Thyroid gland (tissue), 4 donors: ENCODE data around the gene SKP1.

ENCODE experiments used
- CTCF ChIP-seq, 6 experiments: fragments of 200-600 bp in 3 of 6; fragments of 450-650 bp in 3 of 6; sonication (generic) in 3 of 6; IDR thresholded peaks; one replicate each; pipeline ENCODE4 v1.5.1; 2016 to 2019; ENCODE audit warnings: antibody characterized with exemption in 6 of 6, mild to moderate bottlenecking in 2 of 6, inconsistent platforms in 1 of 6, moderate library complexity in 1 of 6
- POLR2A ChIP-seq, 2 donors: fragments of 450-650 bp; IDR thresholded peaks; one replicate each; pipeline ENCODE4 v1.6.1; 2017; ENCODE audit warnings: antibody characterized with exemption in 2 of 2, mild to moderate bottlenecking in 2 of 2, moderate library complexity in 1 of 2

- TF ChIP-seq CTCF (IDR thresholded peaks at IDR 0.05), result no peak
- no peak for TF ChIP-seq POLR2A (IDR thresholded peaks at IDR 0.05)
These were observed 57.0 kb downstream of the SKP1 start for GRCh38 chr5:134119720-134120119.
